Cardiac fibroblast (primary cell): Measurements from ENCODE around the gene STX7.
A peak's percentile ranks its signal among the peaks of the same experiment; 100 is the strongest.

Experiments used
- DNase-seq, 2 donors: peaks; one replicate each; pipeline versions ENCODE4 v3.0.0 to v3.0.0-alpha.2; 2010; ENCODE audit warnings: low read depth in 2 of 2
- H3K4me3 ChIP-seq, 2 donors: replicated peaks in 1 of 2; 1 replicate in 1 of 2; 2 replicates in 1 of 2; pipeline ENCODE4 v1.5.1; 2011; ENCODE audit warnings: low read depth in 2 of 2, low read length in 2 of 2, mild to moderate bottlenecking in 2 of 2, moderate library complexity in 1 of 2
- TF ChIP-seq, protein P1 (sequence below): IDR thresholded peaks from one replicate; pipeline ENCODE4 v1.5.1; 2011; ENCODE audit warnings: low read depth, mild to moderate bottlenecking, low read length, inconsistent platforms

Gene STX7

DNA sequence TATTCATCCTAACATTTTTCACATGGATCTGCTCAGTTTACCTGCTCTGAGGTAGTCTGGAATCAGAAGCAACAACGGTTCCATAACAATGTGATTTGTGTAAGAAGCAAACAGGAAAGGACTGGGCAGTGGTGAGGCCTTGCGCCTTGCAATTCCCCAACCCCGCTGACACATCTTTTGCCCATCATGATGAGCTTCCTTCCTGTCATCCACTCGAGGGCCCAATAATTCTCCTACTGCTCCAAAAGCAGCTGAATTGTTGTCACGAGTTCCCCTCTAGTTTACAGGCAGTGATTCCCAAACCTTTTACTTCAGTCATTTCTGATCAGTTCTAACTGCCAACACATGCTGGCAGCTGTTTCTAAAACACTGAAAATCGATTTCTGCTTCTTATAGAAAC, 22.9 kb downstream of the STX7 start:
- DNase-seq, result peak; percentile 39 to 69
- TF ChIP-seq, protein P1, sequence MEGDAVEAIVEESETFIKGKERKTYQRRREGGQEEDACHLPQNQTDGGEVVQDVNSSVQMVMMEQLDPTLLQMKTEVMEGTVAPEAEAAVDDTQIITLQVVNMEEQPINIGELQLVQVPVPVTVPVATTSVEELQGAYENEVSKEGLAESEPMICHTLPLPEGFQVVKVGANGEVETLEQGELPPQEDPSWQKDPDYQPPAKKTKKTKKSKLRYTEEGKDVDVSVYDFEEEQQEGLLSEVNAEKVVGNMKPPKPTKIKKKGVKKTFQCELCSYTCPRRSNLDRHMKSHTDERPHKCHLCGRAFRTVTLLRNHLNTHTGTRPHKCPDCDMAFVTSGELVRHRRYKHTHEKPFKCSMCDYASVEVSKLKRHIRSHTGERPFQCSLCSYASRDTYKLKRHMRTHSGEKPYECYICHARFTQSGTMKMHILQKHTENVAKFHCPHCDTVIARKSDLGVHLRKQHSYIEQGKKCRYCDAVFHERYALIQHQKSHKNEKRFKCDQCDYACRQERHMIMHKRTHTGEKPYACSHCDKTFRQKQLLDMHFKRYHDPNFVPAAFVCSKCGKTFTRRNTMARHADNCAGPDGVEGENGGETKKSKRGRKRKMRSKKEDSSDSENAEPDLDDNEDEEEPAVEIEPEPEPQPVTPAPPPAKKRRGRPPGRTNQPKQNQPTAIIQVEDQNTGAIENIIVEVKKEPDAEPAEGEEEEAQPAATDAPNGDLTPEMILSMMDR, result no peak
- no peak overlapping the region for H3K4me3 ChIP-seq

- TF ChIP-seq, protein P1, result no peak
- DNase-seq, result no peak
- no peak overlapping the region for H3K4me3 ChIP-seq
Measured at GRCh38 chr6:132489376-132489775, 23.5 kb downstream of the STX7 start.

DNA sequence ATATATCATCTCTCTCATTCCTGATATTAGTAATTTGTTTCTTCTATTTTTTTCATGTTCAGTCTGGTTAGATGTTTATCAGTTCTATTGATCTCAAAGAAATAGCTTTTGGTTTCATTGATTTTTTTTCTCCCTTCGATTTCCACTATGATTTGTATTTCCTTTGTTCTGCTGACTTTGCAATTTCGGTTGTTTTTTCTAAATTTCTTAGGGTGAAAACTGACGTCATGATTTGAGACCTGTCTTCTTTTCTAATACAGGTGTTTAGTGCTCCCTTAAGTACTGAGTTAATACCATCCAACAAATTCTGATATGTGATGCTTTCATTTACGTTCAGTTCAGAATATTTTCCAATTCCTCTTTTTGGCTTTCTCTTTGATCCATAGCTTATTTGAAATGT, 25.2 kb downstream of the STX7 start:
- no peak for DNase-seq
- TF ChIP-seq, protein P1, result no peak
- H3K4me3 ChIP-seq, result no peak overlapping the region

GRCh38 chr6:132484680-132485018, 28.3 kb downstream of the STX7 start:
- no peak for DNase-seq
- no peak overlapping the region for H3K4me3 ChIP-seq
- TF ChIP-seq, protein P1, result no peak

- DNase-seq, result peak; percentile 79 to 83
- TF ChIP-seq, protein P1, result peak; percentile 45
- H3K4me3 ChIP-seq, result no peak overlapping the region
Measured at GRCh38 chr6:132483779-132484679, 28.9 kb downstream of the STX7 start.

- TF ChIP-seq, protein P1, result no peak
- no peak for DNase-seq
- no peak overlapping the region for H3K4me3 ChIP-seq
Measured at GRCh38 chr6:132482581-132482980, 30.3 kb downstream of the STX7 start.

GRCh38 chr6:132481189-132481588, 31.7 kb downstream of the STX7 start:
- TF ChIP-seq, protein P1, result no peak
- no peak overlapping the region for H3K4me3 ChIP-seq
- DNase-seq, result no peak
